K562 (cell line): ENCODE results near the gene ERP29. TPM values are rescaled to one million over a fixed set of nuclear protein-coding genes. Genes with fewer than 3 reads are reported as not detected.

Source experiments
- ATAC-seq: fragments of 200-7000 bp; cut with Tn5 transposase; 3 replicates; pipeline ENCODE4 v1.9.1; 2020; ENCODE audit warnings: moderate library complexity
- BruUV-seq: library from RNA; stranded (reverse); fragments of 400-500 nt; replicated peaks from 2 replicates; lab custom pipeline; 2021; lab: Mats Ljungman, UMichigan
- CTCF ChIA-PET: fragments of 300-600 bp; formaldehyde crosslinking; extraction: SDS; loops from one replicate; lab custom pipeline; 2021; ENCODE audit warnings: low intra/inter-chr PET ratio; lab: Yijun Ruan, JAX
- POLR2A ChIA-PET: fragments of 300-600, 350-650 bp; sonication (Branson Sonifier 250); formaldehyde crosslinking; extraction: SDS; loops from one replicate; lab custom pipeline; 2021; ENCODE audit warnings: antibody characterized with exemption, inconsistent platforms; lab: Yijun Ruan, JAX
- DNase-seq, 4 experiments: peaks; one replicate each; pipeline versions ENCODE4 v3.0.0 to v3.0.0-alpha.2; 2011 to 2018; ENCODE audit warnings: low spot score in 3 of 4, mixed read lengths in 3 of 4; ENCODE audit errors: extremely low read depth in 1 of 4
- FAIRE-seq: peaks from 2 replicates; lab custom pipeline; 2011; peaks lifted over from hg19 to GRCh38; lab: Jason Lieb, UNC
- H2AFZ ChIP-seq: 2 replicates; pipeline ENCODE4 v1.6.0; 2011; ENCODE audit warnings: low read depth, low read length, control low read depth, inconsistent platforms
- H3K27ac ChIP-seq: fragments of 200-600 bp; 3 replicates; pipeline ENCODE4 v1.8.0; 2011; ENCODE audit warnings: low read depth, mild to moderate bottlenecking, control low read depth, inconsistent platforms, low read length, moderate library complexity, mixed read lengths; ENCODE audit errors: extremely low read depth
- H3K27me3 ChIP-seq, 2 experiments: fragments of 300-600 bp in 1 of 2; 2 replicates in 1 of 2; 3 replicates in 1 of 2; pipeline versions ENCODE4 v1.6.0 to v1.8.0; 2011; ENCODE audit warnings: inconsistent platforms in 2 of 2, low read length in 2 of 2, mild to moderate bottlenecking in 1 of 2, mixed read lengths in 1 of 2, moderate library complexity in 1 of 2; ENCODE audit not compliant: control insufficient read depth in 2 of 2, insufficient read depth in 2 of 2
- H3K36me3 ChIP-seq: fragments of 300-600 bp; 3 replicates; pipeline ENCODE4 v1.8.0; 2011; ENCODE audit warnings: mild to moderate bottlenecking, low read length, inconsistent platforms; ENCODE audit not compliant: control insufficient read depth, insufficient read depth
- H3K4me1 ChIP-seq, 2 experiments: fragments of 200-600 bp in 1 of 2; replicated peaks in 1 of 2; 2 replicates in 1 of 2; 3 replicates in 1 of 2; pipeline versions ENCODE4 v1.5.1 to v1.8.0; 2011; ENCODE audit warnings: inconsistent platforms in 2 of 2, low read length in 2 of 2, mild to moderate bottlenecking in 1 of 2, mixed read lengths in 1 of 2, moderate library complexity in 1 of 2; ENCODE audit not compliant: control insufficient read depth in 2 of 2, insufficient read depth in 2 of 2
- H3K4me2 ChIP-seq: 2 replicates; pipeline ENCODE4 v1.6.1; 2011; ENCODE audit warnings: low read length, control low read depth, inconsistent platforms, mixed read lengths; ENCODE audit not compliant: insufficient read depth
- H3K4me3 ChIP-seq: fragments of 200-600 bp; sonication (generic), shearing (Covaris generic); 2 replicates; pipeline ENCODE4 v1.5.1; 2016; ENCODE audit warnings: control low read depth, inconsistent platforms
- H3K79me2 ChIP-seq: fragments of 200-600 bp; 3 replicates; pipeline ENCODE4 v1.8.0; 2011; ENCODE audit warnings: low read length, inconsistent platforms; ENCODE audit not compliant: control insufficient read depth, insufficient read depth
- H3K9ac ChIP-seq, 2 experiments: 2 replicates each; pipeline versions ENCODE4 v1.6.0 to v1.6.1; 2011; ENCODE audit warnings: low read depth in 2 of 2, low read length in 2 of 2, control low read depth in 1 of 2, inconsistent platforms in 1 of 2, mild to moderate bottlenecking in 1 of 2, mixed read lengths in 1 of 2; ENCODE audit not compliant: insufficient read depth in 1 of 2
- H3K9me1 ChIP-seq: one replicate; pipeline ENCODE4 v1.6.0; 2011; ENCODE audit warnings: inconsistent platforms, mild to moderate bottlenecking, low read length, moderate library complexity; ENCODE audit not compliant: control insufficient read depth, insufficient read depth
- H3K9me3 ChIP-seq: replicated peaks from 2 replicates; pipeline ENCODE4 v1.5.1; 2011; ENCODE audit warnings: low read depth, low read length, inconsistent platforms; ENCODE audit not compliant: control insufficient read depth, insufficient read depth
- H4K20me1 ChIP-seq: replicated peaks from 2 replicates; pipeline ENCODE4 v1.6.1; 2011; ENCODE audit warnings: low read length, inconsistent platforms, mixed read lengths; ENCODE audit not compliant: control insufficient read depth, insufficient read depth
- ARNT ChIP-seq, 2 experiments: fragments of 450-650 bp; IDR thresholded peaks; 2 replicates each; pipeline ENCODE4 v1.6.1; 2016; ENCODE audit warnings: mild to moderate bottlenecking in 1 of 2
- CXXC5 ChIP-seq: fragments of 250-450 bp; sonication (Bioruptor Pico); IDR thresholded peaks from 2 replicates; pipeline ENCODE4 v1.8.0; 2022; ENCODE audit warnings: inconsistent platforms, mild to moderate bottlenecking, moderate library complexity
- DIDO1 ChIP-seq: fragments of 450-650 bp; IDR thresholded peaks from 2 replicates; pipeline ENCODE4 v1.6.1; 2016; ENCODE audit warnings: low read depth, missing biosample characterization, missing genetic modification characterization
- GMEB1 ChIP-seq: fragments of 250-450 bp; sonication (Bioruptor Pico); IDR thresholded peaks from 2 replicates; pipeline ENCODE4 v1.4.0; 2020; ENCODE audit warnings: mild to moderate bottlenecking
- KLF10 ChIP-seq: fragments of 250-450 bp; sonication (Bioruptor Pico); IDR thresholded peaks from 2 replicates; pipeline ENCODE4 v1.6.1; 2021; ENCODE audit warnings: matching md5 sums
- PHB2 ChIP-seq: fragments of 450-650 bp; IDR thresholded peaks from 2 replicates; pipeline ENCODE4 v1.6.1; 2017; ENCODE audit warnings: low read depth
- PTTG1 ChIP-seq: fragments of 450-650 bp; IDR thresholded peaks from 2 replicates; pipeline ENCODE4 v1.6.1; 2016; ENCODE audit warnings: low read depth, mild to moderate bottlenecking, missing genetic modification characterization, missing compliant biosample characterization
- SAFB ChIP-seq: fragments of 200-400 bp; formaldehyde crosslinking; IDR thresholded peaks from 2 replicates; pipeline ENCODE4 v1.6.1; 2017; ENCODE audit warnings: low read depth, low read length, borderline replicate concordance
- SAFB2 ChIP-seq: fragments of 200-400 bp; formaldehyde crosslinking; IDR thresholded peaks from 2 replicates; pipeline ENCODE4 v1.6.1; 2018; ENCODE audit warnings: borderline replicate concordance, low read length, low read depth, moderate library complexity; ENCODE audit not compliant: severe bottlenecking
- SMAD1 ChIP-seq: fragments of 150-350 bp; IDR thresholded peaks from 2 replicates; pipeline ENCODE4 v1.6.1; 2014; ENCODE audit warnings: low read length, low read depth; ENCODE audit not compliant: partially characterized antibody
- ZKSCAN8 ChIP-seq: fragments of 200-800 bp; sonication (Bioruptor generic); IDR thresholded peaks from 2 replicates; pipeline ENCODE4 v1.6.1; 2016; ENCODE audit warnings: missing genetic modification characterization, missing compliant biosample characterization
- in situ Hi-C: fragments of 300-500 bp; cut with MboI; formaldehyde crosslinking; loops from 4 replicates; pipeline ENCODE4 v1.15.0; 2018; ENCODE audit warnings: inconsistent platforms, mixed read lengths
- intact Hi-C: fragments of 100-400 bp; cut with micrococcal nuclease; formaldehyde crosslinking; loops from 2 replicates; pipeline ENCODE4 v1.14.2; 2022
- polyA plus RNA-seq, 8 experiments: library from polyadenylated mRNA; depleted of rRNA in 4 of 8; stranded (reverse) in 5 of 8; unstranded in 3 of 8; fragments of >200 nt; fragmentation: Nextera tagmentation in 2 of 8; fragmentation: Illumina TruSeq in 1 of 8; extraction: Ambion mirVana in 2 of 8; extraction: Trizol in 1 of 8; gene quantifications; 2 replicates each; pipeline versions ENCODE4 v1.2.1 to v1.2.3, GENCODE V29; 2011 to 2014; ENCODE audit warnings: inconsistent platforms in 1 of 8, missing spikeins in 1 of 8
- total RNA-seq, 7 experiments: library from RNA; depleted of rRNA in 6 of 7; stranded (reverse); fragments of >200 nt in 6 of 7; fragmentation: Illumina TruSeq in 2 of 7; extraction: Trizol in 2 of 7; gene quantifications; 2 replicates each; pipeline versions ENCODE4 v1.2.1 to v1.2.3, GENCODE V29; 2011 to 2021; ENCODE audit warnings: low replicate concordance in 1 of 7

The ERP29 gene
- total and polyA plus RNA-seq, 9 of the 15 experiments (the other 6 are each of a cell fraction or from before 2014, with no cell fraction given): 42.4 to 146 (median 111) TPM

GRCh38 chr12:112001576-112001975 is 11.7 kb upstream of the ERP29 start:
- no peaks in the 10 kb centered on the region for H3K9me1 ChIP-seq
- FAIRE-seq (no peak), DNase-seq (no peak), ATAC-seq (no peak)
- H2AFZ ChIP-seq: no peak overlapping the region
- H3K27me3 ChIP-seq: no peaks in the 10 kb centered on the region
- ChIA-PET CTCF (no interaction called here), POLR2A (interaction anchor here (1.1 to 3.0 kb wide), 3 partner anchors 9 to 13 kb away, joined by 3 to 18 read pairs (median 7); partner anchors contain the start of genes ERP29 and TMEM116)
- H3K4me2 ChIP-seq: no peak overlapping the region
- H3K27ac ChIP-seq: no peak overlapping the region
- no peaks in the 10 kb centered on the region for H4K20me1 ChIP-seq
- TF ChIP-seq KLF10 (CRISPR knock-in tag) (no peak), GMEB1 (CRISPR knock-in tag) (no peak), SAFB (no peak), DIDO1 (no peak), ZKSCAN8 (CRISPR knock-in tag) (no peak), PHB2 (no peak), PTTG1 (tag) (no peak), ARNT (IDR thresholded peaks at IDR 0.05) (no peak), SAFB2 (no peak), SMAD1 (no peak), CXXC5 (CRISPR knock-in tag) (no peak)
- H3K4me3 ChIP-seq: no peak overlapping the region
- in situ Hi-C loops: no loop called here
- H3K4me1 ChIP-seq: peaks cover 8 to 9% of the 10 kb centered on the region in 2 experiments; a peak in 3 of 5 replicates
- peaks cover 20% of the 10 kb centered on the region for H3K79me2 ChIP-seq
- H3K36me3 ChIP-seq: peaks cover 2% of the 10 kb centered on the region; the same call in 1 of the 3 replicates
- H3K9ac ChIP-seq: no peak overlapping the region
- intact Hi-C loops: no loop called here
- no TSS peak for BruUV-seq
- H3K9me3 ChIP-seq: no peaks in the 10 kb centered on the region
